Smooth muscle cell (in vitro differentiated cells): ENCODE measurements around the gene PPP3CA. TPM values are rescaled to one million over a fixed set of nuclear protein-coding genes. Genes with fewer than 3 reads are reported as not detected.

Experiments used
- DNase-seq: peaks from one replicate; lab custom pipeline; 2025; ENCODE audit not compliant: unreplicated experiment; lab: John Stamatoyannopoulos, UW
- H2AFZ ChIP-seq: fragments of 200-600 bp; sonication (generic); 2 replicates; pipeline ENCODE4 v1.6.0; 2016; ENCODE audit warnings: antibody characterized with exemption, low read depth, mild to moderate bottlenecking
- H3F3A ChIP-seq: fragments of 200-600 bp; sonication (generic); 2 replicates; pipeline ENCODE4 v1.6.0; 2017; ENCODE audit warnings: antibody characterized with exemption, low read depth
- H3K27ac ChIP-seq: fragments of 200-600 bp; sonication (generic); 2 replicates; pipeline ENCODE4 v1.5.1; 2016; ENCODE audit warnings: low read depth, mild to moderate bottlenecking
- H3K27me3 ChIP-seq: fragments of 200-600 bp; sonication (generic); 2 replicates; pipeline ENCODE4 v1.6.1; 2016; ENCODE audit warnings: low read depth, mild to moderate bottlenecking
- H3K36me3 ChIP-seq: fragments of 200-600 bp; sonication (generic); 2 replicates; pipeline ENCODE4 v1.5.1; 2016; ENCODE audit warnings: low read depth
- H3K4me1 ChIP-seq: fragments of 200-600 bp; sonication (generic); 2 replicates; pipeline ENCODE4 v1.5.1; 2016; ENCODE audit warnings: low read depth
- H3K4me2 ChIP-seq: fragments of 200-600 bp; sonication (generic); 2 replicates; pipeline ENCODE4 v1.6.0; 2016; ENCODE audit warnings: mild to moderate bottlenecking
- H3K4me3 ChIP-seq: fragments of 200-600 bp; sonication (generic); 2 replicates; pipeline ENCODE4 v1.5.1; 2016; ENCODE audit warnings: mild to moderate bottlenecking
- H3K79me2 ChIP-seq: fragments of 200-600 bp; sonication (generic); 2 replicates; pipeline ENCODE4 v1.6.0; 2016; ENCODE audit warnings: low read depth, mild to moderate bottlenecking
- H3K9ac ChIP-seq: fragments of 200-600 bp; sonication (generic); 2 replicates; pipeline ENCODE4 v1.6.0; 2016; ENCODE audit warnings: low read depth
- H3K9me3 ChIP-seq: fragments of 200-600 bp; sonication (generic); replicated peaks from 2 replicates; pipeline ENCODE4 v1.5.1; 2016; ENCODE audit warnings: low read depth
- H4K20me1 ChIP-seq: fragments of 200-600 bp; sonication (generic); 2 replicates; pipeline ENCODE4 v1.6.0; 2016; ENCODE audit warnings: low read depth
- WGBS: methylation state at CpG from one replicate; pipeline ENCODE4 v1.1.7; 2016; ENCODE audit warnings: low lambda C conversion rate; 5-methylcytosine and 5-hydroxymethylcytosine counted together
- polyA plus RNA-seq: library from polyadenylated mRNA; unstranded; fragments of >200 nt; fragmentation: Nextera tagmentation; extraction: Ambion mirVana; gene quantifications from 2 replicates; pipeline ENCODE4 v1.2.1, GENCODE V29; 2016
- total RNA-seq: library from RNA; depleted of rRNA; stranded (reverse); fragments of >200 nt; gene quantifications from 2 replicates; pipeline ENCODE4 v1.2.3, GENCODE V29; 2014
- TF ChIP-seq, protein P1 (sequence below): fragments of 200-600 bp; sonication (generic); IDR thresholded peaks from 2 replicates; pipeline ENCODE4 v1.5.1; 2017; ENCODE audit warnings: borderline replicate concordance, mild to moderate bottlenecking, antibody characterized with exemption; ENCODE audit not compliant: insufficient read depth, poor library complexity, severe bottlenecking

Gene PPP3CA
- total and polyA plus RNA-seq, 2 experiments from 2014 or later = 16.2 to 96.1 TPM

DNA sequence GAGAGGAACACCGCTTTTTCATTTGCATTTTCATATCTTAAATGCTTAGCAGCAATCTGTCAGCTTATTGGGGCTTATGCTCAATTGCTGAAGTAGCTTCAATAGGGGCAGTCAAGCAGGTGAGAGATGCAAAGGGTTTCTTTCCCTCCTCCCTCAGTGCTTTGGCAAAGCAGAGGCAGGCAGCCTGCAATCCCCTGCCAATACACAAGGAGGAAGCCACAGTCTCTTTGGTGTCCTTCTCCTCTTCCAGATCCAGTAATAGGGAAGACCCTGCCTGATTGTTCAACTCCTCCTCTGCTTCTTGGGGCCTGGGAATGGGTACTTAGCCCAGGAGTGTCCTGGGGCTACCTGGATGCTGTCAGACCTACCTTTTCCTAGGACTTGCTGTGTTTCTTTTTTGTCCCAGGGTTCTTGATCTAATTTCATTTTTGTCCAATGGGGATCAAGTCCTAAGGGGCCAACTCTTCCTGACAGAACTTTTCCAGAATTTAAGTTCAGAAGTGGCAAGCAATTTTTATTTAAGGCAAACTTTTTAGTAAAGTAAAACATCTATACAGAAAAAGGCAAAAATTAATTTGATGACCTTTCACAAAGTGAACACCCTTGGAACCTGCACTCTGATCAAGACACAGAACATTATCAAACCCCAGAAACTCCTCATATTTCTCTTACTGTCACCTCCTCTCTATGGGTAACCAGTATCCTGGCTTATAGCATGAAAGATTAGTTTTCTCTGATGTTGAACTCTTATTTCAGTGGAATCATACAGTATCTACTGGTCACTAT lies 260.3 kb downstream of the PPP3CA start:
- Histone ChIP-seq H4K20me1 (no peaks in the 10 kb centered on the region), H3K27me3 (no peaks in the 10 kb centered on the region), H3F3A (no peaks in the 10 kb centered on the region), H2AFZ (no peak overlapping the region), H3K79me2 (no peaks in the 10 kb centered on the region), H3K4me2 (no peak overlapping the region), H3K27ac (no peak overlapping the region), H3K9ac (no peak overlapping the region), H3K4me1 (peaks cover 3% of the 10 kb centered on the region), H3K36me3 (no peaks in the 10 kb centered on the region), H3K9me3 (no peaks in the 10 kb centered on the region), H3K4me3 (no peak overlapping the region)
- DNase-seq = no peak
- WGBS = 97% methylated on average over 1 of the region's 1 CpG
- TF ChIP-seq, protein P1, sequence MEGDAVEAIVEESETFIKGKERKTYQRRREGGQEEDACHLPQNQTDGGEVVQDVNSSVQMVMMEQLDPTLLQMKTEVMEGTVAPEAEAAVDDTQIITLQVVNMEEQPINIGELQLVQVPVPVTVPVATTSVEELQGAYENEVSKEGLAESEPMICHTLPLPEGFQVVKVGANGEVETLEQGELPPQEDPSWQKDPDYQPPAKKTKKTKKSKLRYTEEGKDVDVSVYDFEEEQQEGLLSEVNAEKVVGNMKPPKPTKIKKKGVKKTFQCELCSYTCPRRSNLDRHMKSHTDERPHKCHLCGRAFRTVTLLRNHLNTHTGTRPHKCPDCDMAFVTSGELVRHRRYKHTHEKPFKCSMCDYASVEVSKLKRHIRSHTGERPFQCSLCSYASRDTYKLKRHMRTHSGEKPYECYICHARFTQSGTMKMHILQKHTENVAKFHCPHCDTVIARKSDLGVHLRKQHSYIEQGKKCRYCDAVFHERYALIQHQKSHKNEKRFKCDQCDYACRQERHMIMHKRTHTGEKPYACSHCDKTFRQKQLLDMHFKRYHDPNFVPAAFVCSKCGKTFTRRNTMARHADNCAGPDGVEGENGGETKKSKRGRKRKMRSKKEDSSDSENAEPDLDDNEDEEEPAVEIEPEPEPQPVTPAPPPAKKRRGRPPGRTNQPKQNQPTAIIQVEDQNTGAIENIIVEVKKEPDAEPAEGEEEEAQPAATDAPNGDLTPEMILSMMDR = no peak

DNA sequence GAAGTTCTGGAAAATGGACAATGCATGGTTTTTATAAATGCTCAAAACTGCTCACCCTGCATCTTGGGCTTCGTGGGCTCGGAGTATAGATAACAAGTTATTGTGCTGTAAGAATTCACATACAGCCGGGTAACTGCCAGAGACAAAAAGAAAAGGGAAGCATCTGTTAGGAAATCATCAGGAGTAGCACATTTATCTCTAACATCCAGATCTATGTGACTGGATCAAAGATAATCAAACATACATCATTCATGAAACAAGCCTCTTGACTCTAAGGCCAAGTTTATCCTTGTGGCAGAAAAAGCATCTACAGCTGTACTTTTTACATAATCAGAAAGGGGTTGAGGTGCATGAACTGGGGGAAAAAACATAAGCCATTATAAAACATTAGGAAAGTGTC lies 264.2 kb downstream of the PPP3CA start:
- TF ChIP-seq, protein P1 = no peak
- WGBS = 100% methylated on average over 3 of the region's 3 CpGs
- H3K4me2 ChIP-seq = no peak overlapping the region

DNA sequence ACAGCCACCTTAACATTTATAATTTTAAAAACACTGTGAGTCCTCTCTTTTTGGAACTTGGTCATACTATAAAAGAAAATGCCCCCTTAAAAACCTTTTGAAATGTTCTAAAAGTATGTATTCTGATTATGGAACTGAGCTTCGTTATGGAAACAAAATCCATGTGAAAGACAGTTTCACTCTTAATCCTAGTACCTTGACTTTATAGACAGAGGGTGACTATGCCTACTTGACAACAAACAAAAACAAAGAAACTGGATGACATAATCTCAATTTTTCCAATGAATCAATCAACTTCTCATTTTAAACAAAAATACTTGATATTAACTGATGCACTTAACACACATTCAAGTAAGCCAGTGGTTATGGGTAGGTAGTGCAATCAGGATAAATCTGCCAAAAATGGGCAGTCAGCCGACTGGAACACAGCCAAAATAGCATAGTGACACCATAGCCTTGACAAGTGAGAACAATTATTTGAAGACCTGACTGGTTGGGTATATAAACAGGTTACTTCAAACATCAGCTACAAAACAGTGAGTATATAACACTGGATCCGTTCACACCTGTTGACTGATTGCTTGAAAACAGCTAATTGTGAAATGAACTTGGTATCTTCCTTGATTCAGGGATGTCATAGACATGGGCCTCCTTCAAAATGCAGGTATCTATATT lies 265.5 kb downstream of the PPP3CA start:
- Histone ChIP-seq H3K9ac (no peak overlapping the region), H3K9me3 (no peaks in the 10 kb centered on the region), H3K4me1 (no peaks in the 10 kb centered on the region), H3K27ac (no peak overlapping the region), H3K4me2 (no peak overlapping the region), H3K4me3 (no peak overlapping the region), H2AFZ (no peak overlapping the region), H4K20me1 (no peaks in the 10 kb centered on the region), H3K79me2 (no peaks in the 10 kb centered on the region), H3K36me3 (no peaks in the 10 kb centered on the region), H3F3A (no peaks in the 10 kb centered on the region), H3K27me3 (no peaks in the 10 kb centered on the region)
- TF ChIP-seq, protein P1 = no peak
- 96% methylated on average over 3 of the region's 3 CpGs for WGBS
- no peak for DNase-seq

More for the DNA sequence above, 264.2 kb downstream of the PPP3CA start:
- H3K27ac ChIP-seq = no peak overlapping the region
- no peaks in the 10 kb centered on the region for H4K20me1 ChIP-seq
- no peak overlapping the region for H3K4me3 ChIP-seq
- H3F3A ChIP-seq = no peaks in the 10 kb centered on the region
- H3K36me3 ChIP-seq = no peaks in the 10 kb centered on the region
- no peaks in the 10 kb centered on the region for H3K27me3 ChIP-seq
- H3K9me3 ChIP-seq = no peaks in the 10 kb centered on the region
- H2AFZ ChIP-seq = no peak overlapping the region
- H3K79me2 ChIP-seq = no peaks in the 10 kb centered on the region
- H3K4me1 ChIP-seq = no peaks in the 10 kb centered on the region
- no peak for DNase-seq
- H3K9ac ChIP-seq = no peak overlapping the region
